Panc1 (cell line): Measurements from ENCODE around the gene GMDS. TPM values are rescaled to one million over a fixed set of nuclear protein-coding genes. Genes with fewer than 3 reads are reported as not detected.

Source experiments
- ATAC-seq: fragments of 200-7000 bp; cut with Tn5 transposase; 2 replicates; pipeline ENCODE4 v1.9.1; 2020; ENCODE audit warnings: mild to moderate bottlenecking, moderate library complexity
- BruUV-seq: library from RNA; stranded (reverse); fragments of 400-500 nt; replicated peaks from 2 replicates; lab custom pipeline; 2021; lab: Mats Ljungman, UMichigan
- CTCF ChIA-PET: fragments of 300-600 bp; sonication (Branson Sonifier 250); formaldehyde crosslinking; loops from one replicate; lab custom pipeline; 2022; ENCODE audit warnings: antibody characterized with exemption; lab: Charles Lee
- POLR2A ChIA-PET: fragments of 300-600 bp; sonication (Branson Sonifier 250); formaldehyde crosslinking; loops from one replicate; lab custom pipeline; 2022; ENCODE audit warnings: antibody characterized with exemption; lab: Charles Lee
- DNase-seq: peaks from one replicate; pipeline ENCODE4 v3.0.0-alpha.2; 2010; ENCODE audit warnings: low read depth, low spot score
- H3K27ac ChIP-seq: 2 replicates; pipeline ENCODE4 v1.5.1; 2011; ENCODE audit warnings: mild to moderate bottlenecking, low read length, inconsistent platforms
- H3K27me3 ChIP-seq: fragments of 200-500 bp; sonication (Bioruptor generic); 2 replicates; pipeline ENCODE4 v1.6.0; 2014; ENCODE audit warnings: low read length, inconsistent platforms; ENCODE audit not compliant: control insufficient read depth, insufficient read depth
- H3K36me3 ChIP-seq: fragments of 200-500 bp; sonication (Bioruptor generic); 2 replicates; pipeline ENCODE4 v1.5.1; 2014; ENCODE audit warnings: inconsistent platforms, mild to moderate bottlenecking, low read length, moderate library complexity; ENCODE audit not compliant: control insufficient read depth, insufficient read depth
- H3K4me1 ChIP-seq: 2 replicates; pipeline ENCODE4 v1.5.1; 2011; ENCODE audit warnings: inconsistent platforms, mild to moderate bottlenecking, low read length, moderate library complexity; ENCODE audit not compliant: control insufficient read depth, insufficient read depth
- H3K4me3 ChIP-seq, 2 experiments: 2 replicates each; pipeline ENCODE4 v1.5.1; 2011 to 2012; ENCODE audit warnings: low read depth in 2 of 2, low read length in 2 of 2, mild to moderate bottlenecking in 2 of 2, inconsistent platforms in 1 of 2, moderate library complexity in 1 of 2
- H3K9me3 ChIP-seq: fragments of 200-500 bp; sonication (Bioruptor generic); 2 replicates; pipeline ENCODE4 v1.5.1; 2014; ENCODE audit warnings: low read depth, mild to moderate bottlenecking, inconsistent platforms, low read length, moderate library complexity; ENCODE audit not compliant: control insufficient read depth, insufficient read depth
- POLR2AphosphoS5 ChIP-seq: IDR thresholded peaks from 2 replicates; pipeline ENCODE4 v1.6.1; 2012; ENCODE audit warnings: mild to moderate bottlenecking, low read depth, low read length, moderate library complexity
- SIN3A ChIP-seq: IDR thresholded peaks from 2 replicates; pipeline ENCODE4 v1.6.1; 2012; ENCODE audit warnings: low read depth, mild to moderate bottlenecking, low read length, moderate library complexity, borderline replicate concordance; ENCODE audit not compliant: insufficient read depth
- TCF7L2 ChIP-seq: IDR thresholded peaks from 2 replicates; pipeline ENCODE4 v1.6.1; 2011; ENCODE audit warnings: mild to moderate bottlenecking, low read depth, low read length, inconsistent platforms
- in situ Hi-C: cut with HindIII; loops from 2 replicates; pipeline ENCODE4 v1.10.0; 2016; ENCODE audit warnings: low sequenced_read_pairs, low pct_unique_long_range_greater_than_20kb
- intact Hi-C: fragments of 100-400 bp; cut with micrococcal nuclease; formaldehyde crosslinking; loops from one replicate; pipeline ENCODE4 v1.10.0; 2022; ENCODE audit not compliant: unreplicated experiment
- total RNA-seq: library from RNA; stranded (reverse); gene quantifications from one replicate; pipeline ENCODE4 v1.2.1, GENCODE V29; 2021; ENCODE audit not compliant: unreplicated experiment
- TF ChIP-seq, protein P1 (sequence below): fragments of 450-650 bp; IDR thresholded peaks from 2 replicates; pipeline ENCODE4 v1.5.1; 2017; ENCODE audit warnings: mild to moderate bottlenecking
- TF ChIP-seq, protein P2 (sequence below), 2 experiments: IDR thresholded peaks; 2 replicates each; pipeline ENCODE4 v1.6.1; 2011 to 2012; ENCODE audit warnings: low read depth in 2 of 2, control low read depth in 1 of 2, low read length in 1 of 2, mild to moderate bottlenecking in 1 of 2, moderate library complexity in 1 of 2; ENCODE audit not compliant: insufficient read depth in 1 of 2

GMDS gene
- total RNA-seq, 1 experiment from 2014 or later = 9.8 TPM

DNA sequence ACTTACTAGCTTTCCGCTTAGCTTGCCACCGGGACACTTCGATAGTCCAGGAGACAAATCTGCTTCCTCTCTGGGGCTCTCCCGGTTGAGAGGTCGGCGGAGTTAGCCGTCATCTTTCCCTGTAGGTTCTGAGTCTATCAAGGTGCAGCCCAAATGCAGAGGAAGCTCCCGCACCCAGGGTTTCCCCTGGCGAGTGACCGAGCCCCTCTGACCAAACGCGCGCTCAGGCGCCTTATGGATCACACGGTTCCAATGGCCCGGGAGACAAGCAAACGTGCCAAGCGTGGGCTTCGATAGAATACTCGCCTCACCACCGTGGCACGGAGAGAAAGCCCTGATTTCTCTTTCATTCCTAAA lies 651.5 kb downstream of the GMDS start:
- POLR2A ChIA-PET = no interaction called here
- in situ Hi-C loops = no loop called here
- H3K27ac ChIP-seq = no peak overlapping the region
- no TSS peak for BruUV-seq
- H3K27me3 ChIP-seq = peaks cover 10% of the 10 kb centered on the region
- CTCF ChIA-PET = no interaction called here
- no peaks in the 10 kb centered on the region for H3K36me3 ChIP-seq
- DNase-seq = no peak
- no peaks in the 10 kb centered on the region for H3K9me3 ChIP-seq
- intact Hi-C loops = loop anchor here (10.0 kb wide), 1 partner anchor 1041 kb away; no protein-coding TSS in a partner anchor
- H3K4me1 ChIP-seq = peaks cover 7% of the 10 kb centered on the region; the same call in 1 of the 2 replicates
- 0 out of 2 replicates have a peak, but pooled peaks have one; percentile 18 for ATAC-seq
- peak overlapping the region; percentile 7 to 38; a peak in 3 of 4 replicates for H3K4me3 ChIP-seq
- TF ChIP-seq, protein P1, sequence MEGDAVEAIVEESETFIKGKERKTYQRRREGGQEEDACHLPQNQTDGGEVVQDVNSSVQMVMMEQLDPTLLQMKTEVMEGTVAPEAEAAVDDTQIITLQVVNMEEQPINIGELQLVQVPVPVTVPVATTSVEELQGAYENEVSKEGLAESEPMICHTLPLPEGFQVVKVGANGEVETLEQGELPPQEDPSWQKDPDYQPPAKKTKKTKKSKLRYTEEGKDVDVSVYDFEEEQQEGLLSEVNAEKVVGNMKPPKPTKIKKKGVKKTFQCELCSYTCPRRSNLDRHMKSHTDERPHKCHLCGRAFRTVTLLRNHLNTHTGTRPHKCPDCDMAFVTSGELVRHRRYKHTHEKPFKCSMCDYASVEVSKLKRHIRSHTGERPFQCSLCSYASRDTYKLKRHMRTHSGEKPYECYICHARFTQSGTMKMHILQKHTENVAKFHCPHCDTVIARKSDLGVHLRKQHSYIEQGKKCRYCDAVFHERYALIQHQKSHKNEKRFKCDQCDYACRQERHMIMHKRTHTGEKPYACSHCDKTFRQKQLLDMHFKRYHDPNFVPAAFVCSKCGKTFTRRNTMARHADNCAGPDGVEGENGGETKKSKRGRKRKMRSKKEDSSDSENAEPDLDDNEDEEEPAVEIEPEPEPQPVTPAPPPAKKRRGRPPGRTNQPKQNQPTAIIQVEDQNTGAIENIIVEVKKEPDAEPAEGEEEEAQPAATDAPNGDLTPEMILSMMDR = no peak
- TF ChIP-seq POLR2AphosphoS5 (no peak), SIN3A (no peak), TCF7L2 (no peak)
- TF ChIP-seq, protein P2, sequence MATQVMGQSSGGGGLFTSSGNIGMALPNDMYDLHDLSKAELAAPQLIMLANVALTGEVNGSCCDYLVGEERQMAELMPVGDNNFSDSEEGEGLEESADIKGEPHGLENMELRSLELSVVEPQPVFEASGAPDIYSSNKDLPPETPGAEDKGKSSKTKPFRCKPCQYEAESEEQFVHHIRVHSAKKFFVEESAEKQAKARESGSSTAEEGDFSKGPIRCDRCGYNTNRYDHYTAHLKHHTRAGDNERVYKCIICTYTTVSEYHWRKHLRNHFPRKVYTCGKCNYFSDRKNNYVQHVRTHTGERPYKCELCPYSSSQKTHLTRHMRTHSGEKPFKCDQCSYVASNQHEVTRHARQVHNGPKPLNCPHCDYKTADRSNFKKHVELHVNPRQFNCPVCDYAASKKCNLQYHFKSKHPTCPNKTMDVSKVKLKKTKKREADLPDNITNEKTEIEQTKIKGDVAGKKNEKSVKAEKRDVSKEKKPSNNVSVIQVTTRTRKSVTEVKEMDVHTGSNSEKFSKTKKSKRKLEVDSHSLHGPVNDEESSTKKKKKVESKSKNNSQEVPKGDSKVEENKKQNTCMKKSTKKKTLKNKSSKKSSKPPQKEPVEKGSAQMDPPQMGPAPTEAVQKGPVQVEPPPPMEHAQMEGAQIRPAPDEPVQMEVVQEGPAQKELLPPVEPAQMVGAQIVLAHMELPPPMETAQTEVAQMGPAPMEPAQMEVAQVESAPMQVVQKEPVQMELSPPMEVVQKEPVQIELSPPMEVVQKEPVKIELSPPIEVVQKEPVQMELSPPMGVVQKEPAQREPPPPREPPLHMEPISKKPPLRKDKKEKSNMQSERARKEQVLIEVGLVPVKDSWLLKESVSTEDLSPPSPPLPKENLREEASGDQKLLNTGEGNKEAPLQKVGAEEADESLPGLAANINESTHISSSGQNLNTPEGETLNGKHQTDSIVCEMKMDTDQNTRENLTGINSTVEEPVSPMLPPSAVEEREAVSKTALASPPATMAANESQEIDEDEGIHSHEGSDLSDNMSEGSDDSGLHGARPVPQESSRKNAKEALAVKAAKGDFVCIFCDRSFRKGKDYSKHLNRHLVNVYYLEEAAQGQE (IDR thresholded peaks at IDR 0.05; ENCODE audit: insufficient read depth in 1 of 2, low read depth in 2 of 2, low read length in 1 of 2) = no peak

DNA sequence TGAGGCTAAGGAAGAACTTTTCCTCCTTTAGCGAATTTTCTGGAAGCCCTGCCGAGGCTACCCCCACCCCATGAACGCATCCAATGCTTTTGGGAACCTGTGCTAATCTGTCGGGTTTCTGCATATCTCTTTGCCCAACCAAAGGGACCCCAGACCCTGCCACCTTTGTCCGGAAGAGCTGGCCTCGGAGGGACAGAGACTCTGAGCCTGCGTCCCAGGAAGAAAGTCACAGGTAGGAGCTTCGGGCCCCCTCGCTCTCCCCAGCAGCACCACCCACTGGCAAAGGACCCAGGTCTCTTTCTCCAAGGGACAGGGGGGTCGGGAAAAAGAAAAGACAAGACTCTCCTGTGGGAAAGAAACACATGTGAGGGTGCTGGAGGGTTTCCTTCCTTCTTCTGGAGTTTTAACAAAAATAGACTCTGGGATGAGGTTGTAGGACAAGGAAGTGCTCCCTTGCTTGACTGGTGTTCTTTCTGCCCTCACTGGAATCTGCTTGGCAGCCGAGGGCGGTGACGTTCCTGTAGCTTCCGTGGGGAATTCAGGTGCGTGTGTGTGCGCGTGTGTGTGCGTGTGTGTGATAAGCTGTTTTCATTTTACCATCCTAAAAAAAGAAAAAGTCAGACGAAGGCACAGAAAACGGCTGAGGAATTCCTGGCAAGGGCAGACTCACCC lies 652.0 kb downstream of the GMDS start:
- in situ Hi-C loops (no loop called here), intact Hi-C loops (loop anchor here (10.0 kb wide), 1 partner anchor 1041 kb away; no protein-coding TSS in a partner anchor)
- POLR2A ChIA-PET = no interaction called here
- BruUV-seq = no TSS peak
- DNase-seq (no peak), ATAC-seq (no peak)
- TF ChIP-seq POLR2AphosphoS5 (no peak), SIN3A (no peak), TCF7L2 (no peak)
- TF ChIP-seq, protein P1 = no peak
- TF ChIP-seq, protein P2 (IDR thresholded peaks at IDR 0.05; ENCODE audit: insufficient read depth in 1 of 2, low read depth in 2 of 2, low read length in 1 of 2) = no peak
- Histone ChIP-seq H3K4me1 (peaks cover 7% of the 10 kb centered on the region; the same call in 1 of the 2 replicates), H3K4me3 (peak overlapping the region; percentile 7 to 38; a peak in 2 of 4 replicates), H3K36me3 (no peaks in the 10 kb centered on the region), H3K27ac (no peak overlapping the region), H3K27me3 (peaks cover 10% of the 10 kb centered on the region), H3K9me3 (no peaks in the 10 kb centered on the region)
- CTCF ChIA-PET = no interaction called here
